ENCODE measurements around the gene RPS16. TPM values are rescaled to one million over a fixed set of nuclear protein-coding genes. Genes with fewer than 3 reads are reported as not detected.

Gene RPS16
- total and polyA plus RNA-seq, 4 donors: 109 to 1,094 (median 218) TPM

GRCh38 chr19:39467941-39468340, 32.2 kb upstream of the RPS16 start:
- peaks cover 43 to 94% (median 72%) of the 10 kb centered on the region in 4 donors for H3K36me3 ChIP-seq (ENCODE audit: control insufficient read depth in 4 of 4, insufficient read depth in 3 of 4, low read depth in 1 of 4, low read length in 3 of 4)
- H3K27ac ChIP-seq (ENCODE audit: low read depth in 1 of 2, low read length in 2 of 2): no peak overlapping the region
- TF ChIP-seq HNF4A (conservative IDR thresholded peaks at IDR 0.05): no peak
- TF ChIP-seq CTCF (IDR thresholded peaks at IDR 0.05; ENCODE audit: low read depth, low read length, missing input control): no peak
- no peak for TF ChIP-seq ZBTB33 (IDR thresholded peaks at IDR 0.05)
- TF ChIP-seq TAF1 (conservative IDR thresholded peaks at IDR 0.05): no peak
- no peak for TF ChIP-seq REST (IDR thresholded peaks at IDR 0.05)
- TF ChIP-seq ATF3 (IDR thresholded peaks at IDR 0.05): no peak
- TF ChIP-seq RXRA (IDR thresholded peaks at IDR 0.05): no peak
- no peak for DNase-seq (ENCODE audit: low spot score)
- no peak overlapping the region for H3K4me3 ChIP-seq (ENCODE audit: low read depth in 1 of 3, low read length in 3 of 3)
- H3K27me3 ChIP-seq (ENCODE audit: control insufficient read depth in 4 of 4, insufficient read depth in 4 of 4, low read length in 3 of 4): no peaks in the 10 kb centered on the region
- H3K4me1 ChIP-seq (ENCODE audit: control insufficient read depth in 4 of 4, insufficient read depth in 4 of 4, low read length in 3 of 4): no peaks in the 10 kb centered on the region
- no peak overlapping the region for H3K9ac ChIP-seq (ENCODE audit: low read depth in 1 of 2, low read length in 2 of 2)
- 95% methylated on average over 7 of the region's 7 CpGs for WGBS
- H3K9me3 ChIP-seq (ENCODE audit: control insufficient read depth in 4 of 4, low read length in 3 of 4): no peaks in the 10 kb centered on the region

GRCh38 chr19:39465956-39466747, 30.4 kb upstream of the RPS16 start:
- DNase-seq (ENCODE audit: low spot score): no peak
- H3K36me3 ChIP-seq (ENCODE audit: control insufficient read depth in 4 of 4, insufficient read depth in 3 of 4, low read depth in 1 of 4, low read length in 3 of 4): peaks cover 35 to 83% (median 62%) of the 10 kb centered on the region in 4 donors
- no peak overlapping the region for H3K27ac ChIP-seq (ENCODE audit: low read depth in 1 of 2, low read length in 2 of 2)
- no peaks in the 10 kb centered on the region for H3K4me1 ChIP-seq (ENCODE audit: control insufficient read depth in 4 of 4, insufficient read depth in 4 of 4, low read length in 3 of 4)
- no peak overlapping the region for H3K4me3 ChIP-seq (ENCODE audit: low read depth in 1 of 3, low read length in 3 of 3)
- no peaks in the 10 kb centered on the region for H3K27me3 ChIP-seq (ENCODE audit: control insufficient read depth in 4 of 4, insufficient read depth in 4 of 4, low read length in 3 of 4)
- H3K9ac ChIP-seq (ENCODE audit: low read depth in 1 of 2, low read length in 2 of 2): no peak overlapping the region
- 98% methylated on average over 18 of the region's 18 CpGs for WGBS
- H3K9me3 ChIP-seq (ENCODE audit: control insufficient read depth in 4 of 4, low read length in 3 of 4): no peaks in the 10 kb centered on the region
- TF ChIP-seq YY1 (IDR thresholded peaks at IDR 0.05) (no peak), ATF3 (IDR thresholded peaks at IDR 0.05) (no peak), RAD21 (IDR thresholded peaks at IDR 0.05) (no peak), FOXA1 (IDR thresholded peaks at IDR 0.05) (no peak), CTCF (IDR thresholded peaks at IDR 0.05; ENCODE audit: low read depth, low read length, missing input control) (no peak), HNF4A (conservative IDR thresholded peaks at IDR 0.05) (no peak), REST (IDR thresholded peaks at IDR 0.05) (no peak), EGR1 (IDR thresholded peaks at IDR 0.05; ENCODE audit: low read depth in 2 of 2) (no peak), TAF1 (conservative IDR thresholded peaks at IDR 0.05) (no peak), JUND (IDR thresholded peaks at IDR 0.05) (no peak), SP1 (IDR thresholded peaks at IDR 0.05) (no peak), HNF4G (IDR thresholded peaks at IDR 0.05) (no peak)

Data from liver (tissue), 9 donors.